GM12875 (cell line): Measurements from ENCODE around the gene TMEM181.

Experiments
- H3K4me3 ChIP-seq: one replicate; pipeline ENCODE4 v1.5.1; 2011; ENCODE audit warnings: low read depth, low read length, control low read depth
- CTCF ChIP-seq: IDR thresholded peaks from 2 replicates; pipeline ENCODE4 v1.5.1; 2011; ENCODE audit warnings: low read depth, mild to moderate bottlenecking, control low read depth, inconsistent platforms, low read length, moderate library complexity, borderline replicate concordance; ENCODE audit not compliant: insufficient read depth

TMEM181 gene

GRCh38 chr6:158680481-158680880 is 120.6 kb downstream of the TMEM181 start:
- H3K4me3 ChIP-seq = no peak overlapping the region
- no peak for TF ChIP-seq CTCF

GRCh38 chr6:158684311-158684710 is 124.4 kb downstream of the TMEM181 start:
- TF ChIP-seq CTCF = no peak
- H3K4me3 ChIP-seq = no peak overlapping the region

- TF ChIP-seq CTCF = no peak
- H3K4me3 ChIP-seq = no peak overlapping the region
Observed at GRCh38 chr6:158684745-158685324, 124.9 kb downstream of the TMEM181 start.
